ENCODE data around the gene SHISA9.

GRCh38 chr16:13165024-13165423 is 263.6 kb downstream of the SHISA9 start:
- TF ChIP-seq CTCF (IDR thresholded peaks at IDR 0.05; ENCODE audit: insufficient read depth, low read length): no peak
- no peak for TF ChIP-seq GABPA (IDR thresholded peaks at IDR 0.05; ENCODE audit: low read depth)
- TF ChIP-seq POLR2AphosphoS5 (IDR thresholded peaks at IDR 0.05; ENCODE audit: low read depth): no peak

Data from HL-60 (cell line).